AG04450 (cell line): Measurements from ENCODE around the gene HOXA3. TPM values are rescaled to one million over a fixed set of nuclear protein-coding genes. Genes with fewer than 3 reads are reported as not detected.

Experiments
- CTCF ChIA-PET: fragments of 300-600, 350-600 bp; formaldehyde crosslinking; extraction: SDS; loops from one replicate; lab custom pipeline; 2022; ENCODE audit warnings: antibody characterized with exemption, inconsistent platforms; lab: Charles Lee
- POLR2A ChIA-PET: fragments of 350-600 bp; formaldehyde crosslinking; extraction: SDS; loops from one replicate; lab custom pipeline; 2021; ENCODE audit warnings: antibody characterized with exemption, inconsistent platforms; lab: Yijun Ruan, JAX
- DNase-seq: peaks from one replicate; pipeline ENCODE4 v3.0.0-alpha.2; 2011; ENCODE audit warnings: low read depth, low spot score
- H3K27ac ChIP-seq: one replicate; pipeline ENCODE4 v1.5.1; 2012; ENCODE audit warnings: low read depth, low read length, control low read depth
- H3K27me3 ChIP-seq: one replicate; pipeline ENCODE4 v1.6.0; 2012; ENCODE audit warnings: low read length; ENCODE audit not compliant: control insufficient read depth, insufficient read depth
- H3K4me3 ChIP-seq: 2 replicates; pipeline ENCODE4 v1.5.1; 2011; ENCODE audit warnings: mild to moderate bottlenecking, low read depth, low read length, control low read depth
- H3K9me3 ChIP-seq: 2 replicates; pipeline ENCODE4 v1.5.1; 2012; ENCODE audit warnings: low read length; ENCODE audit not compliant: control insufficient read depth, insufficient read depth
- CTCF ChIP-seq: IDR thresholded peaks from 2 replicates; pipeline ENCODE4 v1.5.1; 2011; ENCODE audit warnings: low read depth, low read length, control low read depth, inconsistent platforms
- polyA plus RNA-seq: library from polyadenylated mRNA; depleted of rRNA; stranded (reverse); fragments of >200 nt; gene quantifications from 2 replicates; pipeline ENCODE4 v1.2.3, GENCODE V29; 2011

HOXA3 gene
- polyA plus RNA-seq, 1 experiment: 1.6 TPM

- H3K4me3 ChIP-seq: no peak overlapping the region
- no peak for TF ChIP-seq CTCF
- DNase-seq: no peak
- POLR2A ChIA-PET: interaction anchor here (0.6 kb wide), 1 partner anchor 72 kb away, joined by 4 read pairs; no protein-coding TSS in a partner anchor
- no peak overlapping the region for H3K27ac ChIP-seq
- H3K9me3 ChIP-seq: peaks cover 14% of the 10 kb centered on the region; the same call in 1 of the 2 replicates
- peaks cover 93% of the 10 kb centered on the region for H3K27me3 ChIP-seq
- CTCF ChIA-PET: interaction anchor here (0.6 to 1.3 kb wide), 4 partner anchors 13 to 1289 kb away, joined by 3 to 11 read pairs (median 4); no protein-coding TSS in a partner anchor
Measured at GRCh38 chr7:27182285-27182841, 30.0 kb upstream of the HOXA3 start.

DNA sequence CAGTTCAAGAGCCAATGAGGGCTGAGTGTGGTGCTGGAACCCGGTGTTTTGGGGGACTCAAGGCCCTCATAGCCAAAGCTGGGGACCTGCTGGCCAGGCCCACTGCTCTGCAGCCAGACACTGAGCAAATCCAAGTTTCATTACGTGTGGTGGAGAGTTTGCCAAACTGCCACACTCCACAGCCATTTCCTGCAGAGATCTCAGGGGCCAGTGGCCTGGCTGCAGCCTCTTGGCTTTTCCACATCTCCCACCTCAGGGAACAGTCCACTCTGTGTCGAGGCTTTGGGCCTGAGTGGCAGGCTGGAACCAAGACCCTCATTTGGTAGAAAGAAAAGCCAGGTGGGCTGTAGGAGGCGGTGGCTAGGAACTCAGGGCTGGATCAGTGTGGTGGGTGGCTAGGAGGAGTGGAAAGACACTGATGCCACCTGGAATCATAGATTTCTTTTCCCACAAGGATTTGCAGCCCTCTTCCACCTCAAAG lies 29.5 kb upstream of the HOXA3 start:
- ChIA-PET CTCF (interaction anchor here (0.6 to 1.3 kb wide), 4 partner anchors 14 to 1289 kb away, joined by 3 to 11 read pairs (median 4); no protein-coding TSS in a partner anchor), POLR2A (interaction anchor here (0.6 kb wide), 1 partner anchor 71 kb away, joined by 4 read pairs; no protein-coding TSS in a partner anchor)
- Histone ChIP-seq H3K27me3 (peaks cover 93% of the 10 kb centered on the region), H3K4me3 (no peak overlapping the region), H3K27ac (no peak overlapping the region), H3K9me3 (peaks cover 14% of the 10 kb centered on the region; the same call in 1 of the 2 replicates)
- DNase-seq: no peak
- no peak for TF ChIP-seq CTCF

- TF ChIP-seq CTCF: no peak
- Histone ChIP-seq H3K4me3 (no peak overlapping the region), H3K27me3 (peaks cover 92% of the 10 kb centered on the region), H3K27ac (no peak overlapping the region), H3K9me3 (peaks cover 13% of the 10 kb centered on the region; the same call in 1 of the 2 replicates)
- no peak for DNase-seq
- POLR2A ChIA-PET: no interaction called here
- CTCF ChIA-PET: interaction anchor here (0.6 to 3.2 kb wide), 39 partner anchors 10 to 1326 kb away, joined by 3 to 25 read pairs (median 4); partner anchors contain the start of genes HOXA5, HOXA7 and HOXA9
Measured at GRCh38 chr7:27180431-27181420, 28.3 kb upstream of the HOXA3 start.

DNA sequence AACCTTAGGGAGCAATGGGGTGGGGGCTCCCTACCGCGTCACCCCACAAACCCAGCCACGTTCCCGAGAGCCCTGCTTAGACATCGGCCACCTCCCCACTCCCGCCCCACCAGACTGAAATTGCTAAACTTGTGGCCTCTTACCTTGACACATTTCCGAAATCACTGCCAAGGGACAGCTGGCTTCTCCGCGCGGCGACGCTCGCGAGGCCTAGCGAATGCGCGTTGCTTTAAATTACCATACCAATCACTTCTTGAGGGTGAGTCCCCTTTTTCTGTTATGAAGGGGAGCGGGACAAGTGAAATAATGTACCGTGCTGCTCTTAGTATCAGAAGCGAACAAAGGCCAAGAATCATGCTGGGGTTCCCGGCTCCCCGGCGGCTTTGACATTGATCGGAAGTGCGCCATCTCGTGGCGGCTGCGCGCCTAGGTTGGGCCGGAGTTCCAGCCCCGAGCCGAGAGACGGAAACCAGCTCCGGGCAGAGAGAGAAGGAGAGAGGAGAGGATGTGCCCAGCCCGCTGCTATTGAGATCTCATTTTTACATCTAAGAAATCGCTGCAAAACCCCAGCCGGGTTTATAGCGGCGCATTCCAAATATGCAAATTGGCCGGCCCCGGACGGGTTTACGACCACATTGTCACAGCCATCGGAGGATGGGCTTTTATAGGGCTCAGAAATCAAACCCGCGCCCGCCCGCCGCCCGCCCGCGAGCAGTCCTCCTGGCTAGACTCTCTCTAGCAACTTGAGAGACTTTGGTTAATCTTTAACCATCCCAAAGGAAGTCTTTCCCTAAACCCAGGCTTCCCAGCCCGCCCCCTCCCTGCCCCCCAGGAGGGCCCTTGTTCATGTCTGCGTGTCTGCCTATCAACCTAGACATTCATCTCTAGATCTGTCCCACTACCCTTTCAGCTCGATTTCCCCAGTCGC lies 27.4 kb upstream of the HOXA3 start:
- CTCF ChIA-PET: interaction anchor here (0.6 to 3.2 kb wide), 50 partner anchors 9 to 1325 kb away, joined by 3 to 25 read pairs (median 4); partner anchors contain the start of genes HOXA5, HOXA7 and HOXA9
- Histone ChIP-seq H3K9me3 (peaks cover 8% of the 10 kb centered on the region; the same call in 1 of the 2 replicates), H3K27ac (no peak overlapping the region), H3K4me3 (peak overlapping the region; percentile 32), H3K27me3 (peaks cover 92% of the 10 kb centered on the region)
- no peak for DNase-seq
- TF ChIP-seq CTCF: peak; percentile 90
- POLR2A ChIA-PET: interaction anchor here (0.7 kb wide), 1 partner anchor 1334 kb away, joined by 5 read pairs; no protein-coding TSS in a partner anchor
